GM19023 (cell line): ENCODE measurements around the gene MT1HL1.
"Not testable (repeated sequence)": the region's sequence is repeated elsewhere in the genome, so short reads cannot be mapped to it uniquely, and the experiment has no call there.

Experiments used
- ATAC-seq: cut with Tn5 transposase; IDR thresholded peaks from one replicate; pipeline ENCODE4 v1.9.1; 2021; ENCODE audit warnings: mild to moderate bottlenecking, moderate library complexity; ENCODE audit not compliant: unreplicated experiment

MT1HL1 gene

GRCh38 chr1:236979149-236979900 lies 24.9 kb downstream of the MT1HL1 start:
- no peak for ATAC-seq

GRCh38 chr1:236978740-236979139 lies 25.5 kb downstream of the MT1HL1 start:
- no peak for ATAC-seq

GRCh38 chr1:236975461-236975860 lies 28.8 kb downstream of the MT1HL1 start:
- no peak for ATAC-seq

- ATAC-seq: not testable (repeated sequence)
These were observed 30.2 kb downstream of the MT1HL1 start for GRCh38 chr1:236974025-236974424.

GRCh38 chr1:236966636-236967035 lies 37.6 kb downstream of the MT1HL1 start:
- ATAC-seq: no peak

- no peak for ATAC-seq
These were observed 40.3 kb downstream of the MT1HL1 start for GRCh38 chr1:236963920-236964319.

GRCh38 chr1:236959112-236959511 lies 45.1 kb downstream of the MT1HL1 start:
- ATAC-seq: no peak

- no peak for ATAC-seq
These were observed 47.0 kb downstream of the MT1HL1 start for GRCh38 chr1:236957235-236957634.
